CD4-positive, alpha-beta T cell treated with Interferon alpha-2 for 1 hour (primary cell): ENCODE measurements around the gene NUDT4.

ENCODE experiments used
- DNase-seq, 2 donors: peaks; one replicate each; pipeline ENCODE4 v3.0.0-alpha.2; 2020 to 2022

NUDT4 gene

GRCh38 chr12:93377252-93378195 lies at the start of gene NUDT4:
Gene NUDT4 (plus strand): TSS chr12:93377925. CDS start chr12:93378323, 398 bp downstream.
- DNase-seq: peak; percentile 95 to 97

GRCh38 chr12:93333054-93333453 lies 44.7 kb upstream of the NUDT4 start:
- no peak for DNase-seq

- no peak for DNase-seq
Measured at GRCh38 chr12:93333828-93334227, 43.9 kb upstream of the NUDT4 start.

GRCh38 chr12:93335603-93336162 lies 42.0 kb upstream of the NUDT4 start:
- DNase-seq: no peak

- DNase-seq: no peak
Measured at GRCh38 chr12:93336291-93336741, 41.4 kb upstream of the NUDT4 start.

- no peak for DNase-seq
Measured at GRCh38 chr12:93338598-93338997, 39.1 kb upstream of the NUDT4 start.

- DNase-seq: no peak
Measured at GRCh38 chr12:93339695-93340094, 38.0 kb upstream of the NUDT4 start.

GRCh38 chr12:93341409-93342049 lies 36.2 kb upstream of the NUDT4 start:
- no peak for DNase-seq

GRCh38 chr12:93347054-93347785 lies 30.5 kb upstream of the NUDT4 start:
- no peak for DNase-seq

GRCh38 chr12:93348575-93349435 lies 28.9 kb upstream of the NUDT4 start:
- no peak for DNase-seq

GRCh38 chr12:93351726-93352125 lies 26.0 kb upstream of the NUDT4 start:
- no peak for DNase-seq

- DNase-seq: no peak
Measured at GRCh38 chr12:93352321-93352720, 25.4 kb upstream of the NUDT4 start.

GRCh38 chr12:93356214-93356613 lies 21.5 kb upstream of the NUDT4 start:
- no peak for DNase-seq

- no peak for DNase-seq
Measured at GRCh38 chr12:93358058-93358457, 19.7 kb upstream of the NUDT4 start.

- no peak for DNase-seq
Measured at GRCh38 chr12:93358821-93359220, 18.9 kb upstream of the NUDT4 start.

GRCh38 chr12:93360688-93361087 lies 17.0 kb upstream of the NUDT4 start:
- DNase-seq: no peak

- no peak for DNase-seq
Measured at GRCh38 chr12:93361151-93361919, 16.4 kb upstream of the NUDT4 start.

- DNase-seq: peak in 1 of 2 donors; percentile 29
Measured at GRCh38 chr12:93363841-93364297, 13.9 kb upstream of the NUDT4 start.

- no peak for DNase-seq
Measured at GRCh38 chr12:93365616-93366405, 11.9 kb upstream of the NUDT4 start.

GRCh38 chr12:93366422-93366821 lies 11.3 kb upstream of the NUDT4 start:
- DNase-seq: no peak
